NCI-H2196 treated with DMSO at 0.1 percent for 48 hours (cell line): Measurements from ENCODE around the gene ZYX.
A peak's percentile ranks its signal among the peaks of the same experiment; 100 is the strongest.
"Not testable (repeated sequence)": the region's sequence is repeated elsewhere in the genome, so short reads cannot be mapped to it uniquely, and the experiment has no call there.

Experiments used
- DNase-seq: peaks from one replicate; lab custom pipeline; 2025; ENCODE audit not compliant: unreplicated experiment; lab: John Stamatoyannopoulos, UW

The ZYX gene

DNA sequence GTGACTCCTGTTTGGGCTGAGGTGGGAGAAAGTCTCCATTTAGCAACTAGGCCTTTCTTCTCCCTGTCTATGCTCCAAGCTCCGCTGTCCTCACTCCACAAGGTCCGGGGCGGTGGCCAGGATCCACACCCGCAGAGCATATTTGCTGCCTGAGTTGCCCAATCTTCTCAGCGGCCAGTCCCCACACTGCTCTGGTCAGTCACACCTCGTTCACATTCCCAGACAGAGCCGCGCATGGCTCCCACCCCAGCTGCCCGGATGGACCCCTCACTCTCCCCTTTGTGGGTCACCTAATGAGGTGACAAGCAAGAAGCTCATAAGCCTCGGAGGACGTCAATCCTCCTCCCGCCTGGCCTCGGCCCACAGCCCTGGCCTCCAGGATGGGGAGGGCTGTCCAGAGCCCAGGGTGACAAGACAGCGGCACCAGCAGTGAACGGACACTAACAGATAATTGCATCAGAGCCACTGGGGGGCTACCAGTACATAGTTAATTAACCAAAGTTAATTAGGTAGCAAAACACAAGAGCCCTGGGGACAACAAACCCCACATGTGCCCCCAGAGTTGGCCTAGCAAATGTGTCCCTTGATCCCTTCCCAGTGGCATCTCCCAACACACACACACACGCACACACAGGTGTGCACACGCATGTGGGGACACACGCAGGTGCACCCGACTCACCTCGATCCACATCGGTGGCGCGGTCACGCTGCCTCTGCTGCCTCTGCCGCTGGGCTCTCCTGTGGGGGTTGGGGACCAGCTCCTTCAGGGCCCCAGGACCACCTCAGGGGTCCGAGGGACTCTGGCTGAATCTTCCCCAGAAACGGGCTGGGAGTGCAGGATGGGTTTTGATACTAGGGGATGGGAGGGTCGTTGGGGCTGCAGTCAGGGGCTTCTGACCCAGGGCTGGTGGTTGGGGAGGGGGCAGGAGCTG lies 15.7 kb downstream of the ZYX start:
- no peak for DNase-seq

DNA sequence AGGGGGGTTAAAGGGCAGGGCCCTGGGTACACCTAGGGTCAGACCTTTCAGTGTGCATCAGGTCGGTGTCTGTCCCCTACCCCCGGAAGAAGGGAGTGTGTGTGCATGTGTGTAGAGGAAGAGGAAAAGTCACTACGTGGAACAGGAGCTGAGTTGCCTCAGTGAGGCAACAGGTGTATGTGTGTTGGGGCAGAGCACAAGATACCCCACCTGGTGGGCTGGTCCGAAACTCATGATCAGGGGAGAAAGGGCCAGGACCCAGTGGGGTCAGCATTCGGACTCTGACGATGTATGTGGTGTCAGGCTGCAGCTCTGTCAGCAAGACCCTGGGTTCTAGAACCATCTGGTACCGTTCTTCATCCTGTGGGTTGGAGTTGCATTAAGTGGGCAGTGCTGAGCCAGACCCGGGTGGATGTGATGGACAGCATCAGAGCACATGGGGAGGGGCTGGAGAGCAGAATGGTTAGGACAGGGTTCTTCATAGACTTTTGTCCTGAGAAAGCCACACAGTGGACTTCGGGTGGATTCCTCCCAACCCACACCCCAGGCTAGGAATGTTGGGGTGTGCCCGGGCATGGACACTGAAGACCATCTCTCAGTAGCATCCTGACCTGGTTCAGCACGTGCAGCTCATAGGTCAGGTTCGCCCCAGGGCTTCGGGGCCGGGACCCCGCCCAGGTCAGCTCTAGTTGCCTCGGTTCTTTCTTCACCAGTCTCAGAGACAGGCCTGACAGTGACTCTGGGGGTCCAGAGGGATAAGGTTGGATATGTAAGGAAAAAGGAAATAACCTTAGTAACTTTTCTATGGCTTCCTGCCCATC lies 16.8 kb downstream of the ZYX start:
- DNase-seq: no peak

DNA sequence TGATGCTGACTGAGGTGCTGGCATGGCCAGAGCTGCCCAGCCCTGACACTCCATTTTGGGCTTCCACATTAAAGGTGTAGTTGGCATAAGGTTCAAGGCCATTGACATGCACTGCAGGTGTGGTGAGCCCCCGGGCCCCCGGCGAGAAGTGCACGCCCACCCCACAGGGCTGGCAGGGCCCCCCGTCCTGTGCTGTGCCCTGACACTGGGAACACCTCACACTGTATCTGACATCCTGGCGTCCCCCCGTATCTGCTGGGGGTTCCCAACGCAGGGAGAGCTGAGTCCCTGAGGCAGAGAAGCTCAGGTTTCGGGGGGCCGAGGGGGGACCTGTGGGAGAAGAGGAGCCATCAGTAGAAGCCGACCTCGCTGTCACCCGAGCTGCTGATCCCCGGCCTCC lies 17.5 kb downstream of the ZYX start:
- DNase-seq: no peak

DNA sequence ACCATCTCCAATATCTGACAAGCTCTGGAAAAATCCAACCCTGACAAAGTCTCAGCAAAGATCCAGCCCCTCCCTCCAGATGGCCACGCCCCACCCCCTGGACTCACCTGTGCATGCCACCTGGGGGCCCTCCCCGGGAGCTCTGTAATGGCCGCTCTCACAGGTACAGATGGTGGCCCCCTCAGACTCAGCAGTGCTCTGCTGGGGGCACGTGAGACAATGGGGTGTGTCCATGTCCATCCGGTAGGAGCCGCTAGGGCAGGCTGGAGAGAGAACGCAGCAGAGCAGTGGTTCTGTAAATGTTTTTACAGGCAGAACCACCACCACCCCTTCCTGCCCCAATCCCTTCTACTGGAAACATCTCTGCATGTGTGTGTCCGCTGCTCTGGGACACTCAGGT lies 18.0 kb downstream of the ZYX start:
- DNase-seq: no peak

DNA sequence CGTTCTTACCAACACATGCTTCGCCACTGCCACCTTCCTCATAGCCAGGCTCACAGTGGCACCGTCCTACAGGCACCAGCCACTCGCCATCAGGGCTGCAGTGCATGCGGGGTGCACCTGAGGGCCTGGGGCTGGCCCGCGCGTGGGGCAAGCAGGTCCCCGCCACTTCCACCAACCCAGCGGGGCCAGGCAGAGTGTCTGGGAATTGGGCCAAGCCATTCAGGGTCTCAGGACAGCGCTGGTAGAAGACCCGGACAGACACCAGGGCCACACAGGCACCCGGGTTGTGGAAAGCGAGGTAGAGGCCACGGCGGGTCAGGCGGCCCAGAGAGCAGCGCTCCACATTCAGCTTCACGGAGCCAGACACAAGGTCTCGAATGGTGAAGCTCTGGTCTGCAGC lies 18.5 kb downstream of the ZYX start:
- no peak for DNase-seq

DNA sequence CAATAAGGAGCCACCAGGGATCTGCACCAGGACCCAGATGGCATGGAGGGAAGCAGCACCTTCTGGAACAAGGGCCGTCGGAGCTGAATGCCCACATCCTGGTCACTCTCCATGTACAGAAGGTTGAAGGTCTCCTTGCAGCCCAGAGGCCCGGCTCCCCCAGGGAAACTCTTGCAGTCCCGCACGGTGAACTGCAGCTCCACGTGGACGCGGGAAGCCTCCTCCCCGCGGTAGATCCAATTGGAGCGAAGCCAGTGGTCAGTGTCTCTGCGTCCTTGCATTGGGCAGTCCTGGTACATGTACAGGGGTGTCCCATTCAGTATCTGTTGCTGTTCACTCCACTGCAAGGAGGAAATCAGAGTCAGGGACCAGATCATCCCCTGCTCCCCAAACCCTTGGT lies 20.1 kb downstream of the ZYX start:
- no peak for DNase-seq

DNA sequence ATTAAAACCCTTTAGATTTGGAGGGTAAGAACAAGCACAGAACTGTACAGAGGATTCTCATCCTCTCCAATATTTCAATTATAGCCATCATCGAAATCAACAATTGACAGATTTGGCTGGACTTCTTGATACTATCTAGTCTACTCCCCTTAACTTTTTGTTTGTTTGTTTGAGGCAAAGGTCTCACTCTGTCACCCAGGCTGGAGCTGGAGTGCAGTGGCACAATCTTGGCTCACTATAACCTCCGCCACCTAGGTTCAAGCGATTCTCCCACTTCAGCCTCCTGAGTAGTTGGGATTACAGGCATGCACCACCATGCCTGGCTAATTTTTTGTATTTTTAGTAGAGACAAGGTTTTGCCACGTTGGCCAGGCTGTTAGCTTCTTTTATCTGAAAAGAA lies 21.1 kb downstream of the ZYX start:
- not testable (repeated sequence) for DNase-seq

DNA sequence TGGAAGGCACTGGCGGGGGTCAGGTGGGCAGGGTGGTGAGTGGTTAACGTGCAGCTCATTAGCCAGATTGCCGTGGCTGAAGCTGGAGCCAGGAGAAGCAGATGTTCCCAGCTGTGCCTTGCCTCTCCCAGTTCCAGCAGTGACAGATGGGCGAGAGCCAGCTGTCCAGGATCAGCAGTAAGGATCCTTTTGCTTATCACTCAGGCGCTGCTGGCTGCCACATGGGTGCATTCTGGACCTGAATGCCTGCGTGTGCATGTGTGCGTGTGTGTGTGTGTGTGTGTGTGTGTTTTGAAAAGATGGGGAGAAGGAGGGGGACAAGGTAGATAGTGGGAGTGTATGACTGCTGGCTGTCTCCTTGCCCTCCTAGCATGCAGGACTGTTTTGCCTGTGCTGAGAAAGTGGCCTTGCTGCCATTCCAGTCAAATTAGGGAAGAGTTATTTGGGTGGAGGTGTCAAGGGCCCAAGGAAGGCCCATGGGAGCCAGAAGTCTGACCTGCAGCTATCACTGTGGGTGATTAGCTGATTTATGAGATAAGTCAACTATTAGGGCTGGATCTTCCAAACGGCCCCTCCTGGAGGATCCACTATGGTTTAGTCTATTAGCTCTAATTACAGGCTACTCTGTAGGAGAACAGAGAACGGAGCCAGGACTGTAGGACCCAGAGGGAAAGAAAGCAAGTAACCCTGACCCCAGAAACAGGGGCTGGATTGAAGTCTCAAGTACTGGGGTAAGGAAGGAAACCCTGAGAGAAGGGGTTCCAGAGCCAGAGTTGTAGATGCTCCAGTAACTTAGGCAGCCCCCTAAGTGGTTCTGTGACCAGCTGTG lies 24.2 kb downstream of the ZYX start:
- DNase-seq: no peak

DNA sequence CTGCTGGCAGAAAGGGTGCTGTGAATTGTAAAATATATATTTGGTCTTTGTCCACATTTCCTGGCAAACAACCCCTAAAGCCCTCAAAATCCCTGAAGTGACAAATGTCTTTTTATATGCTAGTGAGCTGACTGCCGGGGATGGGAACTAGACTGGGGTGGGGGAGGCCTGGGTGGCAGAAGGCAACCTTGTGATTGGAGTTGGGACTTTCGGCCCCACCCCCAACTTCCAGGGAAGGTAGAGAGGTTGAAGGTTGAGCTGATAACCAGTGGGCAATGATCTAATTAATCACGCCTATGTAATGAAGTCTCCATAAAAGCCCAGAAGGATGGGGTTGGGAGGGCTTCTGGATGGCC lies 24.8 kb downstream of the ZYX start:
- DNase-seq: no peak

DNA sequence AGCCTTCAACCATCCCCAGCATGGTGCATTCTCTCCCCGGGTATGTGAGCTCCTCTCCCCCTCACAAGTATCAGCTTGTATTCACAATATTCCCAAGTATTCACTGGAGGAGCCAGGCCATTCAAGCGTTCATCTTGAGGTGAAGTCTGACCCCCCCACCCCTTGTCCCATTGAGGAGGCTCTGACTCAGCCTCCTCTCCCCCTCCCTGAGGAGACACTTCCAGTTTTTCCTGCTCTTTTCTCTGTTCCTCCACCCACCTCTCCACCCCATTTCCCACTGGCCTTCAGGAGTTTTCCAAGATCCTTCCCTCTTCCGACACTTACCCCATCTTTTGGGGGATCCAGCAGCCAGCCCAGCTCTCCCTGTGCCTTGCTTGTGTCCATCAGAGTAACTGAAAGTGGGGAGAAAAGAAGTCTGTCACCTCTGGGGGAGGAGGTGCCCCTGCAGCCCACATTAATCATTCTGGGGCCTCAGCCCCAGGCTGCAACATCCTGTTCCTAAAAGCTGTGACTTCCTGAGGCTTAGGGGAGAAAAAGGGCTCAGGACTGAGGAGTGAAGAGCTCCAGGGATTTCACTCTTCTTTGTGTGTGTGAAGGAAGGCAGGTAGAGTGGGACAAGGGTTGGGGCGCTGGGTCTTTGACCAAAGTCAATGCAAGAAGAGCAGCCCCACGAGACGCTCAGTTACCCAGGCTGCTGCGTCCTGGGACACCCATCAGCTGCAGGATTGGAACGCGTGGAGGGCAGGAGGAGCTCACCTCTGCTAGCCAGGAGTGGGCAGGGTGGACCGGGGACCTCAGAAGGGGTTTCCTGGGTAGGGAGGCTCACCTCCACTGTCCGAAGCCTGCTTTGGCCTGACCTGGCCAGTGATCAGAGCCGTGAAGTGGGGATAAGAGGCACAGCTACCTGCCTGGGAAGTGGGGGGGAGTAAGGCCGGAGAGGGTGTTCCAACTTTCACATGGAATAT lies 26.4 kb downstream of the ZYX start:
- no peak for DNase-seq

DNA sequence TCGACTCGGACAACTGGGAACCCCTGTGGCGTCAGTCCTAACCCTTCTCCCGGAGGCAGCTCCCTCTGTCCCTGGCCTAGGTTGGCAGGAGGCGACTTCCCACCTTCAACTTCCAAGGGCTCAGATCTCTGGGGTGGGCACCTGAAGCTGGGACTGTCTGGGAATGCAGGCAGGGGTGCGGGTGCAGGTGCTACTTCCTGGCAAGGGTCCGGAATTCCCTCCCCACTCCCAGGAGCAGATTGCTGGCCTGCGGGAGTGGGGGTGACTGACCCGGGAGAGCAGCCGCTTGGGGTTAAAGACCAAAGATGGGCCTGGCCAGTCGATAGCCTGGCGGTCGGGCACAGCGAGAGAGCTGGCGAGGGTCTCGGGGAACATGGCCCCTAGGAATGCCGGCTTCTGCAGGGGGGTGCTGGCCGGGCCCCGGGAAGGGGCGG lies 27.1 kb downstream of the ZYX start:
- DNase-seq: no peak

DNA sequence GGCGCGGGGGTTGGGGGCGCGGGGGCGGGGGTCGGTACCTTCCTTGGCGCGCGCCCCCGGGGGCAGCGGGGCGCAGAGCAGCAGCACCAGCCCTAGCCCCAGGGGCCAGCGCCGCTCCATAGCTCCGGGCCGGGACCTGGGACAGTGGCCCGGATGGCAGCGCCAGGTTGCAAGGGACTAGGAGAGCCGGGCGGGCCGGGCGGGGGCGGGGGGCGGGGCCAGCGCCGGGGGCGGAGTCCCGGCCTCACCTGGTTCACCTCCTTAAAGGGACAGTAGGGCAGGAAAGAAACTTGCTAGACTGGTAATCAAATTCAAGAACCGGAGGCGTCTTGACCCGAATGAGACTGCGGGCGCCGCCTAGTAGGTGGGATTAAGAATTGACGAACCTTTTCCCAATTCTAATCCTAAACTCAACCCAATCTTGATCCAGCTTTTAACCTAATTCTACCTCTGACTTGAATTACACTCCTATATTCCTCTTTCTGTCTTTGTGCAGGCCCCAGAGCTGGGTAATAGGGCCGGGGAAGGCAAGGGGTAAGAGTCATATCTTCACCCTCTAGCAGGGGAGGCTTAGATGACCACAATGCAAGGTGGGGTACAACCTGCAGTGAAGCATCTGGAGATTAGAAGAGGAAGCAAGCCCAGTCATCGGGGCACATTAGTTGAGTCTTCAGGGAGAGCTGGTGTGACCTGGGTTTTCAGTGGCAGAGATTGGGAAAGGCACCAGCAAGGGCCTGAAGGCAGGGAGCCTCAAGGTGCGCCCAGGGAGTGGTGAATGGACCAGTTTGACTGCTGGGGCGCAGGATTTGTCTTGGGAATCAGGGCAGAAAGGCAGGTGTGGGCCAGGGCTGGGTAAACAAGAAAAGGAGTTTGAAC lies 27.8 kb downstream of the ZYX start, which contains the start of gene EPHA1:
EPHA1 (minus strand) TSS at position 171 of the 876 bp plus-strand sequence; CDS start at position 120, 51 bp downstream.
- peak; percentile 34 for DNase-seq

DNA sequence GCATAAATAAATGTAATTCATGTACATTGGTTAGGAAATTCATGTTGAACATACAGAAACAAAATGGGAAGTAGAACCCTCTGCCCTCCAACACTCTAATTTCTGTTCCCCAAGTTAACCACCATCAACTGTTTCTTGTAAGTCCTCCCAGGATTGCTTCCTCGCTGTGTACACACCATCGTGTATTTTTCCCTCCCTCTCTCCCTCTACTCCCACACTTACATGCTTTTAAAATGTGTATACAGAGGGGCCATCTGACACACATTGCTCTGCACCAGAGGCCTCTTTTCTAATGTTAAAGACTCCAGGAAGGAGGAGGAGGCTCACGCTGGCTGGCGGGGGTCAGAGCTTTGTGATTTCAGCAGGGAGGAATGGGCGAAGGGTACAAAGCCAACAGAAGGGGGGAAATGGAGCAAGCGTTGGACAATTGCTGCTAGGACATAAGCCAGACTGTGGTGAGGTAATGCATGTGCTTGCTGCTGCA lies 29.4 kb downstream of the ZYX start:
- DNase-seq: no peak

DNA sequence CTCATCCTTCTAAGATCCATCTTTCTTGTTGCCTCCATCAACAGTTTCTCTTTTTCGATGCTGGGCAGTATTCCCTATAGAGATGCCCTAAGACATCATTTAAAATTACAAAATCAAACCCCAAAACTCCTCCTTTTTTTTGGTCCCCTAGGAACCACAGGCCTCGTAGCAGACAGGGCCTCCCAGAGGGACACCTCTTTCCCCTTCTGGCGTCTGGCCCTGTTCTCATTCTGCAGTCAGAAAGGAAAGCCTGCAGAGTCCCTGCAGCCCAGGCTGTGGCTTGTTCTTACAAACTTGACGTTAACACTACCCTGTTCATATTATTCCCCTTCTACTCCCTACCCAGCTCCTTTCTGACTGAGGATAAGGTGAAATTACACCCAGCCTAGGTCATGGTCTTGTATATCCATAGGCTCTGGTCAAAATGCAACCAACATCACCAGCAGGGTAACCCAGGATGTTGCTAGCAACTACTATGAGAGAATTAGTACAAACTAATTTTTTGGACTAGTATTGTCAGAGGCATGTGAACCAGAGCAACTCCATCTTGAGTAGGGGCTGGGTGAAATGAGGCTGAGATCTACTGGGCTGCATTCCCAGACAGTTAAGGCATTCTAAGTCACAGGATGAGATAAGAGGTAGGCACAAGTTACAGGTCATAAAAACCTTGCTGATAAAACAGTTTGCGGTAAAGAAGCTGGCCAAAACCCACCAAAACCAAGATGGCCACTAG lies 31.0 kb downstream of the ZYX start:
- no peak for DNase-seq

DNA sequence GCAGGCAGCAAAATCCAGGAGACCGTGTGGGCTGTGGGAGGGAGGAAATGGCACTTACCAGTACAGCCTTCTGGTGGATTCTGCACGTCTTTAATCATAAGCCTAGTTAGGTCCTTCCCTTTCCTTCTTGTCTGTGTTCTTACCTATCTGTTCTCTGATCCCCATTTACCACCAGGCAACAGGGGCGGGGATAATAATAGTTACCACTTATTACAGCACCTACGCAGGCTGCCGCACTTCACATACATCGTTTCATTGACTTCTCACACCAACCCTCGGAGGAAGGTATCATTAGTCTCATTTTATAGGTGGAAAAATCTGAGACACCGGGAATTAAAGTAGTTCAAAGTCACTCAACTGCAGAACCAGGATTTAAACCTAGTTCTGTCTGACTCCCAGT lies 32.0 kb downstream of the ZYX start:
- DNase-seq: no peak

DNA sequence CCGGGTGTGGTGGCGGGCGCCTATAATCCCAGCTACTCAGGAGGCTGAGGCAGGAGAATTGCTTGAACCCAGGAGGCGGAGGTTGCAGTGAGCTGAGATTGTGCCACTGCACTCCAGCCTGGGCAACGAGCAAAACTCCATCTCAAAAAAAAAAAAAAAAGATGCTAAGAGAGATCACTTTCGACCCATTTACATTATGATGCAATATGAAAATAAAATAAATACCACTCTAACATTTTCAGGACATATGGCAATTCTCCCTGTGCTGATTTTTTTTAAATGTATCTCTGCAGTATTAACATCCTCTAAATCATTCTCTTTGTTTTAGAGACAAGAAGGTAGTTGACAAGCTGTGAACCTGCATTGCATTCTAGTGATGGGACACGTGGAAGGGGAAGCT lies 34.1 kb downstream of the ZYX start:
- DNase-seq: not testable (repeated sequence)

DNA sequence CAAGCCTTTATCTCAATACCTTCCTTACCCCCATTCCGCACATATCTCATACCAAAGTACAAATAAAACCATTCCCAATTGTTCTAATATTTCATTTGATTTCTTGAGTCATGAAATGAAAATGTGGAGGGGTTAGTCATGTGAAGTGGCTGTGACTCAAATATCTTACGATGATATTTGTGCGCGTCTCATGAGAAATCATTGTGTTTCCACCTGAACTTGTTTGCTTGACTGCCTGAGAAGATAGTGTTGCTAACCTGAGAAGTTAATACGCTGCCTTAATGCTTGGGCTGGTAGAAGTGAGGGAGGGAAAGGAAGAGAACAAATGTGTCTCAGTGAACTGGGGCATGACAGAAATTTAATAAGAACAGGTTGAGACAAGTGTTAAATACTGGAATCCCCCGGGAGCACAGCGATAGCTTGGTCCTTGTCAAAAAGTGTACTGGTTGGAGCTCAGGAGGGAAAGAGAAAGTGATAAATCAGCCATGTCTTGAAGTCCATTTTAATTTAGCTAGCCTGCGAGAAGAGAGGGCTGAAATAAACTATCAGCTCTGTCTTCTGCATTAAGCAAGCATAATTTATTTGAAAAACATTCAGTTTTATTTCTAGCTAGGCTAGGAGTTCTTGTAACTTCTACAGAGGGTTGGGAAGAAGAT lies 34.7 kb downstream of the ZYX start:
- no peak for DNase-seq
